KMS-11 (cell line): ENCODE data around the gene MN1.

Source experiments
- H2AFZ ChIP-seq: fragments of 200-600 bp; sonication (generic); 2 replicates; pipeline ENCODE4 v1.6.1; 2016; ENCODE audit warnings: antibody characterized with exemption, mixed run types, low read depth
- H3K27ac ChIP-seq: fragments of 200-600 bp; sonication (generic); 2 replicates; pipeline ENCODE4 v1.6.1; 2016; ENCODE audit warnings: mild to moderate bottlenecking, mixed run types
- H3K27me3 ChIP-seq: fragments of 200-600 bp; sonication (generic); 2 replicates; pipeline ENCODE4 v1.6.1; 2017; ENCODE audit warnings: mild to moderate bottlenecking, low read depth, mixed run types, moderate library complexity; ENCODE audit not compliant: insufficient read depth
- H3K36me3 ChIP-seq: fragments of 200-600 bp; sonication (generic); 2 replicates; pipeline ENCODE4 v1.6.1; 2017; ENCODE audit warnings: mild to moderate bottlenecking, mixed run types; ENCODE audit not compliant: insufficient read depth
- H3K4me1 ChIP-seq: fragments of 200-600 bp; sonication (generic); 2 replicates; pipeline ENCODE4 v1.6.1; 2016; ENCODE audit warnings: mild to moderate bottlenecking, low read depth, mixed run types; ENCODE audit not compliant: poor library complexity, severe bottlenecking
- H3K4me2 ChIP-seq: fragments of 200-600 bp; sonication (generic); 2 replicates; pipeline ENCODE4 v1.7.0; 2016; ENCODE audit warnings: mild to moderate bottlenecking, mixed run types
- H3K4me3 ChIP-seq: fragments of 200-600 bp; sonication (generic); IDR thresholded peaks from 2 replicates; pipeline ENCODE4 v1.6.1; 2017; ENCODE audit warnings: low read depth, low read length, mixed read lengths; ENCODE audit not compliant: insufficient read depth
- H3K79me2 ChIP-seq: fragments of 200-600 bp; sonication (generic); 2 replicates; pipeline ENCODE4 v1.6.1; 2016; ENCODE audit warnings: low read depth, mixed run types; ENCODE audit not compliant: insufficient read depth
- H3K9ac ChIP-seq: fragments of 200-600 bp; sonication (generic); 2 replicates; pipeline ENCODE4 v1.6.1; 2016; ENCODE audit warnings: mild to moderate bottlenecking, mixed run types
- H4K20me1 ChIP-seq: fragments of 200-600 bp; sonication (generic); 2 replicates; pipeline ENCODE4 v1.6.1; 2016; ENCODE audit warnings: mild to moderate bottlenecking, mixed run types; ENCODE audit not compliant: insufficient read depth
- TF ChIP-seq, protein P1 (sequence below): fragments of 200-600 bp; sonication (generic); conservative IDR thresholded peaks from 2 replicates; pipeline ENCODE4 v1.6.1; 2017; ENCODE audit warnings: low read depth, mild to moderate bottlenecking, antibody characterized with exemption, low read length, moderate library complexity, mixed read lengths

MN1 gene

GRCh38 chr22:27800250-27801201 lies 1.0 kb downstream of the MN1 start:
- H4K20me1 ChIP-seq = no peaks in the 10 kb centered on the region
- H3K27me3 ChIP-seq = no peaks in the 10 kb centered on the region; the same call in 1 of the 2 replicates
- no peak overlapping the region for H3K4me3 ChIP-seq
- H3K4me1 ChIP-seq = no peaks in the 10 kb centered on the region
- no peak overlapping the region for H2AFZ ChIP-seq
- H3K79me2 ChIP-seq = no peaks in the 10 kb centered on the region
- H3K36me3 ChIP-seq = no peaks in the 10 kb centered on the region
- TF ChIP-seq, protein P1, sequence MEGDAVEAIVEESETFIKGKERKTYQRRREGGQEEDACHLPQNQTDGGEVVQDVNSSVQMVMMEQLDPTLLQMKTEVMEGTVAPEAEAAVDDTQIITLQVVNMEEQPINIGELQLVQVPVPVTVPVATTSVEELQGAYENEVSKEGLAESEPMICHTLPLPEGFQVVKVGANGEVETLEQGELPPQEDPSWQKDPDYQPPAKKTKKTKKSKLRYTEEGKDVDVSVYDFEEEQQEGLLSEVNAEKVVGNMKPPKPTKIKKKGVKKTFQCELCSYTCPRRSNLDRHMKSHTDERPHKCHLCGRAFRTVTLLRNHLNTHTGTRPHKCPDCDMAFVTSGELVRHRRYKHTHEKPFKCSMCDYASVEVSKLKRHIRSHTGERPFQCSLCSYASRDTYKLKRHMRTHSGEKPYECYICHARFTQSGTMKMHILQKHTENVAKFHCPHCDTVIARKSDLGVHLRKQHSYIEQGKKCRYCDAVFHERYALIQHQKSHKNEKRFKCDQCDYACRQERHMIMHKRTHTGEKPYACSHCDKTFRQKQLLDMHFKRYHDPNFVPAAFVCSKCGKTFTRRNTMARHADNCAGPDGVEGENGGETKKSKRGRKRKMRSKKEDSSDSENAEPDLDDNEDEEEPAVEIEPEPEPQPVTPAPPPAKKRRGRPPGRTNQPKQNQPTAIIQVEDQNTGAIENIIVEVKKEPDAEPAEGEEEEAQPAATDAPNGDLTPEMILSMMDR = no peak
- no peak overlapping the region for H3K4me2 ChIP-seq
- H3K9ac ChIP-seq = no peak overlapping the region
- H3K27ac ChIP-seq = no peak overlapping the region

- H3K4me1 ChIP-seq = no peaks in the 10 kb centered on the region
- TF ChIP-seq, protein P1 = no peak
- H3K4me2 ChIP-seq = no peak overlapping the region
- H3K79me2 ChIP-seq = no peaks in the 10 kb centered on the region
- H3K27ac ChIP-seq = no peak overlapping the region
- H3K4me3 ChIP-seq = no peak overlapping the region
- H3K27me3 ChIP-seq = no peaks in the 10 kb centered on the region; the same call in 1 of the 2 replicates
- no peaks in the 10 kb centered on the region for H4K20me1 ChIP-seq
- H2AFZ ChIP-seq = no peak overlapping the region
- H3K9ac ChIP-seq = no peak overlapping the region
- no peaks in the 10 kb centered on the region for H3K36me3 ChIP-seq
Observed at GRCh38 chr22:27799827-27800249, 1.7 kb downstream of the MN1 start.

DNA sequence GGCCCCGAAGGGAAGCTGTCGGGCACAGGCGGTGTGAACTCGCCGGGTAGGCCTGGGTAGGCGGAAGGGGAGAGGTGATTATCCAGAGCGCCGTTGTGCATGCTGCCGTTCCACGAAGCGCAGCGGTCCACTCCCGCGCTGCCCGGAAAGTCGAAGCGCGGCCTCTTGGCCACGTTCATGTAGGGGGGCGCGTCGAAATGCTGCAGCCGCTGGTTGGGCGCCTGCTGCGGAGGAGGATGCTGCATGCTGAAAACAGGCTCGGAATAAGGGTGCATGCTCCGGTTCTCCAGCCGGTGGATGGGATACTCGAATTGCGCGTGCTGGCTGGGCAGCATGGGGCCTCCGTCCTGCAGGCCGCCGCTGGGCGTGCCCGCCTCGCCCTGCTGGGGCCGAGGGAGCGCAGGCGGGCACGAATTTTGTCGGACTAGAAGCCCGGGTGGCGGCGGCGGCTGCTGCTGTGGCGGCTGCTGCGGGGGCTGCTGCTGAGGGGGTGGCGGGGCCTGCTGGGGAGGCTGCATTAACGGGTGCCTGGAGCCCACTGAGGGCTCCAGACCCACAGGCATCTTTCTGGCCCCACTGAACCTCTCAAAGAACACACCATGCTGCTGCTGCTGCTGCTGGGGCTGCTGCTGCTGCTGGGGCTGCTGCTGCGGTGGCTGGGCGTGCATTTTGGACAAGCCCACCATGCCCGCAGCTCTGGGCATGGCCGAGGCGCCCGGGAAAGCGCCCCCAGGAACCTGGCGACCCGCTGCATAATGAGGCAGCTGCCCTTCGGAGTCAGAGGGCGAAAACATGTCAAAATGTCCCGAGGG lies 2.3 kb downstream of the MN1 start:
- Histone ChIP-seq H3K79me2 (no peaks in the 10 kb centered on the region), H3K4me2 (no peak overlapping the region), H3K9ac (no peak overlapping the region), H3K27ac (no peak overlapping the region), H2AFZ (no peak overlapping the region), H3K4me3 (no peak overlapping the region), H4K20me1 (no peaks in the 10 kb centered on the region), H3K36me3 (no peaks in the 10 kb centered on the region), H3K4me1 (no peaks in the 10 kb centered on the region), H3K27me3 (no peaks in the 10 kb centered on the region; the same call in 1 of the 2 replicates)
- TF ChIP-seq, protein P1 = no peak

DNA sequence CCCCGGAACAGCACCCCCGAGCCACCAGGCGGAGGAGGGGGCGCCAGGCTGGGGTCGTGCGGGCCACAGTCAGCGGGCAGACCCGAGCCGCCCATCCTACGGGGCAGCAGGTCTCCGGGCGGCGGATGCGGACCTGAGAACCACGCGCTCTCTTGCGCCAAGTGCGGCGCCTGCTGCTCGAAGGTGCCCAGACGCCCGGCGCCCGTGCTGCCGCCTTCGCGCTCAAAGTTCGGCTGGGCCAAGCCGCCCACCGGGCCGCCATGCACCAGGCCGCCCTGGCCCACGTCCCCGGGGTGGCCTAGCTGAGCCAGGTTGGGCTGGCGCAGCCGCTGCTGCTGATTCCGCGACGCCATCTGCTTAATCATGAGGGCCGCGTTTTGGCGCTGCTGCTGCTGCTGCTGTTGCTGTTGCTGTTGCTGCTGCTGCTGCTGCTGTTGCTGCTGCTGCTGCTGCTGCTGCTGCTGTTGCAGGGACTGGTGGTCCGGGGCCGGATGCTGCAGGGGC lies 3.0 kb downstream of the MN1 start:
- no peak overlapping the region for H3K27ac ChIP-seq
- H4K20me1 ChIP-seq = no peaks in the 10 kb centered on the region
- no peaks in the 10 kb centered on the region for H3K36me3 ChIP-seq
- TF ChIP-seq, protein P1 = no peak
- no peak overlapping the region for H3K4me2 ChIP-seq
- no peak overlapping the region for H3K9ac ChIP-seq
- H3K79me2 ChIP-seq = no peaks in the 10 kb centered on the region
- no peak overlapping the region for H2AFZ ChIP-seq
- no peak overlapping the region for H3K4me3 ChIP-seq
- no peaks in the 10 kb centered on the region for H3K27me3 ChIP-seq
- H3K4me1 ChIP-seq = no peaks in the 10 kb centered on the region
